Panc1 (cell line): ENCODE data around the gene RADX.

Experiments
- CTCF ChIP-seq: fragments of 450-650 bp; IDR thresholded peaks from 2 replicates; pipeline ENCODE4 v1.5.1; 2017; ENCODE audit warnings: mild to moderate bottlenecking
- POLR2AphosphoS5 ChIP-seq: IDR thresholded peaks from 2 replicates; pipeline ENCODE4 v1.6.1; 2012; ENCODE audit warnings: mild to moderate bottlenecking, low read depth, low read length, moderate library complexity
- REST ChIP-seq, 2 experiments: IDR thresholded peaks; 2 replicates each; pipeline ENCODE4 v1.6.1; 2011 to 2012; ENCODE audit warnings: low read depth in 2 of 2, control low read depth in 1 of 2, low read length in 1 of 2, mild to moderate bottlenecking in 1 of 2, moderate library complexity in 1 of 2; ENCODE audit not compliant: insufficient read depth in 1 of 2
- SIN3A ChIP-seq: IDR thresholded peaks from 2 replicates; pipeline ENCODE4 v1.6.1; 2012; ENCODE audit warnings: low read depth, mild to moderate bottlenecking, low read length, moderate library complexity, borderline replicate concordance; ENCODE audit not compliant: insufficient read depth
- TCF7L2 ChIP-seq: IDR thresholded peaks from 2 replicates; pipeline ENCODE4 v1.6.1; 2011; ENCODE audit warnings: mild to moderate bottlenecking, low read depth, low read length, inconsistent platforms

DNA sequence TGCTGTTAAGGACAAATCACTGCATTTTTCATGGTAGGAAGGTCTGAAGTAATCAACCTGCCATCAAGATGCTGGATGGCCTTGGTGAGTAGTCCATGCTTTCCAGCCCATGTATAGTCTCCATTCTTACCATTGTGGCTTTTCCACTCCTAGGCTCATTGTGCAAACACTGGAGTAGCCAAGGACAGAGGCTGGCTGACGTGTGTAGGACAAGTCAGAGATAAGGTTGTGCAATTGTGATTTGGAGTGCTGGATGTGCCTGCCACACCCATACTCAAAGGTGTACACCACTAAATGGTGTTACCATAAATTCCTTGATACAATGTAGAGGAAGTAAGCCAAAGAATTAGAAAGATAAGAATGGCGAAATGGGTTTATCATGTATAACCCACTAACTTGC lies 26.3 kb upstream of the RADX start:
- no peak for TF ChIP-seq CTCF
- no peak for TF ChIP-seq REST (IDR thresholded peaks at IDR 0.05; ENCODE audit: insufficient read depth in 1 of 2, low read depth in 2 of 2, low read length in 1 of 2)
- TF ChIP-seq POLR2AphosphoS5: no peak
- TF ChIP-seq TCF7L2: no peak
- no peak for TF ChIP-seq SIN3A
